Transverse colon (tissue), 4 donors: ENCODE results near the gene KNDC1. TPM values are rescaled to one million over a fixed set of nuclear protein-coding genes. Genes with fewer than 3 reads are reported as not detected.

Experiments
- DNase-seq: peaks from one replicate; pipeline ENCODE4 v3.0.0-alpha.2; 2019
- H3K27ac ChIP-seq, 4 donors: fragments of 200-600 bp; sonication (generic); 2 replicates each; pipeline ENCODE4 v1.5.1; 2016 to 2018; ENCODE audit warnings: inconsistent platforms in 4 of 4
- H3K27me3 ChIP-seq: fragments of 200-600 bp; sonication (generic); 2 replicates; pipeline ENCODE4 v1.5.1; 2017; ENCODE audit warnings: inconsistent platforms
- H3K36me3 ChIP-seq, 4 donors: fragments of 200-600 bp; sonication (generic); 2 replicates each; pipeline ENCODE4 v1.5.1; 2017 to 2019; ENCODE audit warnings: inconsistent platforms in 4 of 4
- H3K4me1 ChIP-seq, 4 donors: fragments of 200-600 bp; sonication (generic); 2 replicates each; pipeline ENCODE4 v1.5.1; 2017 to 2020; ENCODE audit warnings: inconsistent platforms in 4 of 4
- H3K4me3 ChIP-seq, 4 donors: fragments of 200-600 bp; sonication (generic); 1 replicate in 1 of 4; 2 replicates in 3 of 4; pipeline versions ENCODE4 v1.5.1 to v1.6.1; 2017 to 2019; ENCODE audit warnings: inconsistent platforms in 4 of 4
- H3K9me3 ChIP-seq, 2 donors: fragments of 200-600 bp; sonication (generic); 2 replicates each; pipeline ENCODE4 v1.5.1; 2017 to 2019; ENCODE audit warnings: inconsistent platforms in 2 of 2
- CTCF ChIP-seq, 5 experiments: fragments of 200-600 bp in 3 of 5; fragments of 450-650 bp in 2 of 5; sonication (generic) in 3 of 5; IDR thresholded peaks; 1 replicate in 2 of 5; 2 replicates in 3 of 5; pipeline ENCODE4 v1.5.1; 2016 to 2017; ENCODE audit warnings: antibody characterized with exemption in 5 of 5, inconsistent platforms in 3 of 5, mild to moderate bottlenecking in 2 of 5, moderate library complexity in 1 of 5
- EP300 ChIP-seq: sonication (generic); formaldehyde crosslinking; IDR thresholded peaks from one replicate; pipeline ENCODE4 v1.6.1; 2017; ENCODE audit warnings: antibody characterized with exemption, low read depth
- POLR2A ChIP-seq: fragments of 450-650 bp; IDR thresholded peaks from one replicate; pipeline ENCODE4 v1.6.1; 2016; ENCODE audit warnings: antibody characterized with exemption, mild to moderate bottlenecking, moderate library complexity
- POLR2AphosphoS5 ChIP-seq, 3 donors: sonication (generic); formaldehyde crosslinking; IDR thresholded peaks; one replicate each; pipeline ENCODE4 v1.6.1; 2016; ENCODE audit warnings: antibody characterized with exemption in 3 of 3
- WGBS, 2 donors: methylation state at CpG; one replicate each; pipeline ENCODE4 v1.1.5; 2018; ENCODE audit warnings: low coverage in 1 of 2; 5-methylcytosine and 5-hydroxymethylcytosine counted together
- in situ Hi-C, 4 donors: fragments of 200-750 bp; cut with MboI; loops; one replicate each; pipeline versions ENCODE4 v1.15.0 to v1.15.1; 2017; ENCODE audit warnings: low sequenced_read_pairs in 3 of 4, low pct_ligation_motif_present in 1 of 4, low pct_unique_long_range_greater_than_20kb in 1 of 4
- intact Hi-C: fragments of 100-400 bp; cut with DNase I; formaldehyde crosslinking; loops from one replicate; pipeline ENCODE4 v1.15.1; 2023; ENCODE audit warnings: low total_unique reads
- total RNA-seq, 4 donors: library from RNA; depleted of rRNA; stranded (reverse); fragments of >200 nt; gene quantifications; one replicate each; pipeline ENCODE4 v1.1.0, GENCODE V29; 2016

KNDC1 gene
- total RNA-seq, 4 donors from 2014 or later = 0.14 to 1.2 TPM; not detected in 2

- intact Hi-C loops = no loop called here
- no peaks in the 10 kb centered on the region for H3K9me3 ChIP-seq
- H3K36me3 ChIP-seq = no peaks in the 10 kb centered on the region
- no peak for DNase-seq
- no peaks in the 10 kb centered on the region for H3K27me3 ChIP-seq
- H3K4me3 ChIP-seq = no peak overlapping the region
- TF ChIP-seq POLR2A (no peak), POLR2AphosphoS5 (IDR thresholded peaks at IDR 0.05) (no peak), EP300 (no peak), CTCF (IDR thresholded peaks at IDR 0.05) (no peak)
- H3K27ac ChIP-seq = no peak overlapping the region
- WGBS, 2 donors = 74% methylated on average over 20 of the region's 20 CpGs; no CpG with 5 or more reads in 1 of the 2 donors
- in situ Hi-C loops = no loop called here
- no peaks in the 10 kb centered on the region for H3K4me1 ChIP-seq
Measured at GRCh38 chr10:133212853-133213494, 53.0 kb downstream of the KNDC1 start.

GRCh38 chr10:133213641-133214467, 53.8 kb downstream of the KNDC1 start:
- Histone ChIP-seq H3K36me3 (no peaks in the 10 kb centered on the region), H3K27ac (no peak overlapping the region), H3K27me3 (no peaks in the 10 kb centered on the region), H3K9me3 (no peaks in the 10 kb centered on the region), H3K4me3 (no peak overlapping the region), H3K4me1 (no peaks in the 10 kb centered on the region)
- 83% methylated on average over 32 of the region's 32 CpGs; no CpG with 5 or more reads in 1 of the 2 donors for WGBS, 2 donors
- TF ChIP-seq POLR2A (no peak), CTCF (IDR thresholded peaks at IDR 0.05) (no peak), EP300 (no peak), POLR2AphosphoS5 (IDR thresholded peaks at IDR 0.05) (no peak)
- in situ Hi-C loops (no loop called here), intact Hi-C loops (no loop called here)
- no peak for DNase-seq

- TF ChIP-seq POLR2A (no peak), CTCF (IDR thresholded peaks at IDR 0.05) (no peak), EP300 (no peak), POLR2AphosphoS5 (IDR thresholded peaks at IDR 0.05) (no peak)
- Histone ChIP-seq H3K27me3 (peaks cover 9% of the 10 kb centered on the region), H3K4me1 (no peaks in the 10 kb centered on the region), H3K36me3 (no peaks in the 10 kb centered on the region), H3K9me3 (no peaks in the 10 kb centered on the region), H3K27ac (no peak overlapping the region), H3K4me3 (no peak overlapping the region)
- in situ Hi-C loops (no loop called here), intact Hi-C loops (no loop called here)
- no peak for DNase-seq
- 72 to 100% methylated on average over 1 to 25 of the region's 28 CpGs for WGBS, 2 donors
Measured at GRCh38 chr10:133214468-133215410, 54.7 kb downstream of the KNDC1 start.

GRCh38 chr10:133215586-133215985, 55.6 kb downstream of the KNDC1 start:
- TF ChIP-seq CTCF (IDR thresholded peaks at IDR 0.05) = no peak
- peaks cover 12% of the 10 kb centered on the region for H3K27me3 ChIP-seq
- no peaks in the 10 kb centered on the region for H3K36me3 ChIP-seq
- H3K9me3 ChIP-seq = no peaks in the 10 kb centered on the region
- 95% methylated on average over 27 of the region's 27 CpGs; no CpG with 5 or more reads in 1 of the 2 donors for WGBS, 2 donors
- H3K4me3 ChIP-seq = no peak overlapping the region
- no peaks in the 10 kb centered on the region for H3K4me1 ChIP-seq
- in situ Hi-C loops = no loop called here
- intact Hi-C loops = no loop called here
- H3K27ac ChIP-seq = no peak overlapping the region
- no peak for DNase-seq
